ENCODE measurements around the gene BCAT1.
A peak's percentile ranks its signal among the peaks of the same experiment; 100 is the strongest.

The BCAT1 gene

GRCh38 chr12:24778486-24779304 is 170.2 kb downstream of the BCAT1 start:
- peak; percentile 65 for TF ChIP-seq CTCF (conservative IDR thresholded peaks at IDR 0.05)
- no peak overlapping the region for H3K27ac ChIP-seq

- no peak for TF ChIP-seq CTCF (conservative IDR thresholded peaks at IDR 0.05)
- no peak overlapping the region for H3K27ac ChIP-seq
These were observed 171.5 kb downstream of the BCAT1 start for GRCh38 chr12:24777359-24777758.

GRCh38 chr12:24776861-24777260 is 172.0 kb downstream of the BCAT1 start:
- TF ChIP-seq CTCF (conservative IDR thresholded peaks at IDR 0.05) = no peak

GRCh38 chr12:24775073-24775472 is 173.8 kb downstream of the BCAT1 start:
- H3K27ac ChIP-seq = no peak overlapping the region
- TF ChIP-seq CTCF (conservative IDR thresholded peaks at IDR 0.05) = no peak

More at GRCh38 chr12:24776861-24777260, 172.0 kb downstream of the BCAT1 start:
- H3K27ac ChIP-seq = no peak overlapping the region

GRCh38 chr12:24773996-24774395 is 174.9 kb downstream of the BCAT1 start:
- H3K27ac ChIP-seq = no peak overlapping the region
- TF ChIP-seq CTCF (conservative IDR thresholded peaks at IDR 0.05) = no peak

- no peak for TF ChIP-seq CTCF (conservative IDR thresholded peaks at IDR 0.05)
- H3K27ac ChIP-seq = no peak overlapping the region
These were observed 176.1 kb downstream of the BCAT1 start for GRCh38 chr12:24772813-24773212.

- H3K27ac ChIP-seq = no peak overlapping the region
- TF ChIP-seq CTCF (conservative IDR thresholded peaks at IDR 0.05) = no peak
These were observed 178.1 kb downstream of the BCAT1 start for GRCh38 chr12:24770821-24771220.
